Gastroesophageal sphincter (tissue), 4 donors: ENCODE measurements around the gene RAX2. TPM values are rescaled to one million over a fixed set of nuclear protein-coding genes. Genes with fewer than 3 reads are reported as not detected.

Source experiments
- ATAC-seq: fragments of 150-250 bp; one replicate; pipeline ENCODE4 v1.9.1; 2016; ENCODE audit warnings: mild to moderate bottlenecking, moderate library complexity
- H3K27ac ChIP-seq, 4 donors: fragments of 200-600 bp; sonication (generic) in 3 of 4; 1 replicate in 3 of 4; 2 replicates in 1 of 4; pipeline ENCODE4 v1.5.1; 2016 to 2019
- H3K27me3 ChIP-seq: fragments of 200-600 bp; sonication (generic); one replicate; pipeline ENCODE4 v1.5.1; 2019
- H3K36me3 ChIP-seq, 2 donors: fragments of 200-600 bp; sonication (generic); one replicate each; pipeline ENCODE4 v1.5.1; 2019; ENCODE audit warnings: control low read depth in 1 of 2
- H3K4me1 ChIP-seq, 3 donors: fragments of 200-600 bp; sonication (generic); 1 replicate in 2 of 3; 2 replicates in 1 of 3; pipeline ENCODE4 v1.5.1; 2016 to 2019; ENCODE audit warnings: control low read depth in 2 of 3
- H3K4me3 ChIP-seq, 2 donors: fragments of 200-600 bp; sonication (generic); one replicate each; pipeline ENCODE4 v1.5.1; 2019; ENCODE audit warnings: mild to moderate bottlenecking in 1 of 2, moderate library complexity in 1 of 2
- H3K9me3 ChIP-seq, 3 donors: fragments of 200-600 bp; sonication (generic); one replicate each; pipeline ENCODE4 v1.5.1; 2017 to 2019; ENCODE audit warnings: control low read depth in 2 of 3
- EP300 ChIP-seq: sonication (generic); formaldehyde crosslinking; IDR thresholded peaks from one replicate; pipeline ENCODE4 v1.6.1; 2017; ENCODE audit warnings: antibody characterized with exemption, mild to moderate bottlenecking
- POLR2A ChIP-seq, 2 donors: fragments of 450-650 bp; IDR thresholded peaks; one replicate each; pipeline ENCODE4 v1.6.1; 2017; ENCODE audit warnings: antibody characterized with exemption in 2 of 2, mild to moderate bottlenecking in 2 of 2, moderate library complexity in 1 of 2
- POLR2AphosphoS5 ChIP-seq: sonication (generic); formaldehyde crosslinking; IDR thresholded peaks from one replicate; pipeline ENCODE4 v1.6.1; 2017; ENCODE audit warnings: antibody characterized with exemption
- WGBS, 2 donors: methylation state at CpG; one replicate each; pipeline ENCODE4 v1.1.5; 2018; ENCODE audit warnings: low coverage in 1 of 2; 5-methylcytosine and 5-hydroxymethylcytosine counted together
- total RNA-seq, 4 donors: library from RNA; depleted of rRNA; stranded (reverse); fragments of >200 nt; gene quantifications; one replicate each; pipeline ENCODE4 v1.1.0, GENCODE V29; 2016
- TF ChIP-seq, protein P1 (sequence below), 4 experiments: fragments of 200-600 bp in 2 of 4; fragments of 450-650 bp in 2 of 4; sonication (generic) in 1 of 4; IDR thresholded peaks; one replicate each; pipeline ENCODE4 v1.5.1; 2017 to 2019; ENCODE audit warnings: antibody characterized with exemption in 4 of 4, mild to moderate bottlenecking in 2 of 4, moderate library complexity in 2 of 4

RAX2 gene
- total RNA-seq, 4 donors from 2014 or later: not detected

DNA sequence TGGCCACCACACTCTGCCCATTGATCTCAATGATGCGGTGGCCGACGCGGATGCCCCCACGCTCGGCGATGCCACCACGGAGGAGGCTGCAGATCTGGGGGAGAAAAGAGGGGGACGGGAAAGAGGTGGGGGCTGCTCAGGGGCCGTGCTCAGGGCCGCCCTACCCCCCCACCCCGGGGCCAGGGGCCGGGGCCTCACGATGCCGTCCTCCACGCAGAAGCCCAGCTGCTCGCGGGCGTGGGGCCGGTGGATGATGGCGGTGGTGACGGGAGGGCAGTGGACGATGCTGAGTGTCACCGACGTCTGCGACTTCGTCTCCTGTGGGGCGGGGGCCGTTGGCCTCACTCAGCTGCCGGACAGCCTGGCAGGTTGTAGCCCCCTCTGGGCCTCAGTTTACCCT lies 20.8 kb downstream of the RAX2 start:
- Histone ChIP-seq H3K36me3 (peaks cover 0 to 65% of the 10 kb centered on the region in 2 donors), H3K4me3 (no peak overlapping the region), H3K27me3 (peaks cover 21% of the 10 kb centered on the region), H3K9me3 (no peaks in the 10 kb centered on the region), H3K27ac (no peak overlapping the region), H3K4me1 (no peaks in the 10 kb centered on the region)
- no peak for ATAC-seq
- TF ChIP-seq POLR2AphosphoS5: no peak
- WGBS, 2 donors: no CpG with 5 or more reads among the region's 30 CpGs

DNA sequence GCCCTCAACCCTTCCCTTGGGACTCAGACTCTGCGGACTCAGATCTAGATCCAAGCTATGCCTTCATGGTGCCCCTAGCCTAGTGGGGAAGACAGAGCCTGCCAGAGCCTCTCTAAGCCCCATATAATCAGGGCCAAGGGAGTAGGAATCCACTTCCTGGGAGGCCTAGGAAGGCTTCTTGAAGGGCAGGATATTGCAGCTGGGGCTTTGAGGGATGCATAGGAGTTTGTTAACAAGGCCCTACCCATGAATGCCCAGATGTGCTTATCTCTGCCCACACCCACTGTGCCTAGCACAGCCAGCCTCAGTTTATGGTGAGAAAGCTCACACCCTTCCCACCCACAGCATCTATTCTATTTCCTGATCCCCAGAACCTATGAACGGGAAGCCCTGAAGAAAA lies 21.8 kb downstream of the RAX2 start:
- peaks cover 0 to 59% of the 10 kb centered on the region in 2 donors for H3K36me3 ChIP-seq

DNA sequence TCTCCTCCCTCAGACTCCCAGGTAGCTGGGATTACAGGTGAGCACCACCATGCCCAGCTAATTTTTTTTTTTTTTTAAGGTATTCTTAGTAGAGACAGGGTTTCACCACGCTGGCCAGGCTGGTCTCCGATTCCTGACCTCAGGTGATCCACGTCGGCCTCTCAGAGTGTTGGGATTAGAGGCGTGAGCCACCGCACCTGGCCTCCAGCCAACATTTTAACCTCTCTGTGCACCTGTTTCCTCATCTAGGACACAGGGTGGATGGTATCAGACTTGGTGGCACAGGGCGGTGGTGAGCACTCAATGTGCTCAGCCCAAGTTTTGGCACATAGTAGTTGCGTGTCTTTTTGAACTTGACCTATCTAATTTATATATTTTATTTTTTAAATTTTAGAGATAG lies 23.1 kb downstream of the RAX2 start:
- peaks cover 0 to 48% of the 10 kb centered on the region in 2 donors for H3K36me3 ChIP-seq
- no peak overlapping the region for H3K27ac ChIP-seq
- H3K9me3 ChIP-seq: no peaks in the 10 kb centered on the region
- H3K4me3 ChIP-seq: no peak overlapping the region
- peaks cover 28% of the 10 kb centered on the region for H3K27me3 ChIP-seq
- WGBS, 2 donors: 25 to 69% methylated on average over 2 to 4 of the region's 8 CpGs
- TF ChIP-seq POLR2A (IDR thresholded peaks at IDR 0.05): no peak
- no peak for TF ChIP-seq EP300
- no peak for TF ChIP-seq POLR2AphosphoS5
- TF ChIP-seq, protein P1, sequence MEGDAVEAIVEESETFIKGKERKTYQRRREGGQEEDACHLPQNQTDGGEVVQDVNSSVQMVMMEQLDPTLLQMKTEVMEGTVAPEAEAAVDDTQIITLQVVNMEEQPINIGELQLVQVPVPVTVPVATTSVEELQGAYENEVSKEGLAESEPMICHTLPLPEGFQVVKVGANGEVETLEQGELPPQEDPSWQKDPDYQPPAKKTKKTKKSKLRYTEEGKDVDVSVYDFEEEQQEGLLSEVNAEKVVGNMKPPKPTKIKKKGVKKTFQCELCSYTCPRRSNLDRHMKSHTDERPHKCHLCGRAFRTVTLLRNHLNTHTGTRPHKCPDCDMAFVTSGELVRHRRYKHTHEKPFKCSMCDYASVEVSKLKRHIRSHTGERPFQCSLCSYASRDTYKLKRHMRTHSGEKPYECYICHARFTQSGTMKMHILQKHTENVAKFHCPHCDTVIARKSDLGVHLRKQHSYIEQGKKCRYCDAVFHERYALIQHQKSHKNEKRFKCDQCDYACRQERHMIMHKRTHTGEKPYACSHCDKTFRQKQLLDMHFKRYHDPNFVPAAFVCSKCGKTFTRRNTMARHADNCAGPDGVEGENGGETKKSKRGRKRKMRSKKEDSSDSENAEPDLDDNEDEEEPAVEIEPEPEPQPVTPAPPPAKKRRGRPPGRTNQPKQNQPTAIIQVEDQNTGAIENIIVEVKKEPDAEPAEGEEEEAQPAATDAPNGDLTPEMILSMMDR (IDR thresholded peaks at IDR 0.05): no peak
- ATAC-seq: no peak
- H3K4me1 ChIP-seq: no peaks in the 10 kb centered on the region

More for the DNA sequence above, 21.8 kb downstream of the RAX2 start:
- H3K27ac ChIP-seq: no peak overlapping the region
- H3K4me3 ChIP-seq: no peak overlapping the region
- no peaks in the 10 kb centered on the region for H3K9me3 ChIP-seq
- WGBS, 2 donors: 100% methylated on average over 1 of the region's 2 CpGs; no CpG with 5 or more reads in 1 of the 2 donors
- no peak for TF ChIP-seq POLR2AphosphoS5
- TF ChIP-seq EP300: no peak
- TF ChIP-seq POLR2A (IDR thresholded peaks at IDR 0.05): no peak
- TF ChIP-seq, protein P1 (IDR thresholded peaks at IDR 0.05): no peak
- peaks cover 28% of the 10 kb centered on the region for H3K27me3 ChIP-seq
- no peak for ATAC-seq
- H3K4me1 ChIP-seq: no peaks in the 10 kb centered on the region

DNA sequence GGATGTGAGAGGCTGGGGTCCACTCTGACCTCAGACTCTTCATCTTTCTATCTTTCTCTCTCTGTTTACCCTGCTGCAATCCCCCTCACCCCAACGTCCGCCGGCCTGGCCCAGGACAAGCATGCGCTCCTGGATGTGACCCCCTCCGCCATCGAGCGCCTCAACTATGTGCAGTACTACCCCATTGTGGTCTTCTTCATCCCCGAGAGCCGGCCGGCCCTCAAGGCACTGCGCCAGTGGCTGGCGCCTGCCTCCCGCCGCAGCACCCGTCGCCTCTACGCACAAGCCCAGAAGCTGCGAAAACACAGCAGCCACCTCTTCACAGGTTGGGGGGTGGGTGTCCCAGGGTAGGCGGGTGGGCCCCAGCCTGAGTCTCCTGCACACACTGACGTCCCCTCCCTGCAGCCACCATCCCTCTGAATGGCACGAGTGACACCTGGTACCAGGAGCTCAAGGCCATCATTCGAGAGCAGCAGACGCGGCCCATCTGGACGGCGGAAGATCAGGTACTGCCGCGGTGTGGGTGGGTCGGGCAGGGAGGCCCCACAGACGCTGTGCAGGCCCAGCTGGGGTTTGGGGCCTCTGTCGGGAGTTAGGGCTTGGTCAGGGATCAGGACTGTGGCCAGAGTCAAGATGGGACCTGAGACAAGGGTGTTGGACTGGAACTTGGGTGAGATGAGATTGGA lies 25.5 kb downstream of the RAX2 start:
- Histone ChIP-seq H3K9me3 (no peaks in the 10 kb centered on the region), H3K4me3 (no peak overlapping the region), H3K4me1 (no peaks in the 10 kb centered on the region), H3K27ac (no peak overlapping the region), H3K36me3 (peaks cover 0 to 23% of the 10 kb centered on the region in 2 donors), H3K27me3 (peaks cover 28% of the 10 kb centered on the region)
- no peak for ATAC-seq
- TF ChIP-seq POLR2AphosphoS5: no peak
- TF ChIP-seq EP300: no peak
- TF ChIP-seq POLR2A (IDR thresholded peaks at IDR 0.05): no peak
- TF ChIP-seq, protein P1 (IDR thresholded peaks at IDR 0.05): no peak
- 65 to 67% methylated on average over 5 to 8 of the region's 31 CpGs for WGBS, 2 donors

DNA sequence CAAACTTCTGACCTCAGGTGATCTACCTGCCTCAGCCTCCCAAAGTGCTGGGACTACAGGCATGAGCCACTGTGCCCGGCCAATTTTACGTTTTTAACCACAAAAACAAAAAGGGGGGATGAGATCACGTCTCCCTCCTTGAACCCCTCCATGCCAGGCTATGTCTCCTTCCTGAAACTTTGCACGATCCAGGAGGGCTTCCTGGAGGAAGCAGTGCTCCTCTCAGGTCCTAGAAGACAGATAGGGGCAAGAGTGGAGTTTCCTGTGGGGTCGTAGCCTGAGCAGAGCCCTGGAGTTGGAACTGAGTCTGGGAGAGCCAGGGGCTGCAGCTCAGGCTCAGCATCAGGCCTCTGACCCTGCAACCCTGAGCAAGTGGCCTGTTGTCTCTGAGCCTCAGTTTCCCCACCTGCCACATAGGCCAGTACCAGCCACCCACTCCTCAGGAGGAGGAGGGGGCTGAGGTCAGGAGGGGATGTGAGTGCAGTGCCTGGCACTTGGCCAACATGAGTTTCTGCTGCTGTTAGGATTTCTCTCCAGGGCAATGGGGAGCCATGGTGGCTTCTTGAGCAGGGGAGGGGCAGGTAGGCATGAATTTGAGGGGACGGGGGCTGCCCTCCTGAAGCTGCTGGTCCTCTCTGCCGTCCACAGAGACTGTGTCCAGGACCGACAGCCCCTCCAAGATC lies 26.5 kb downstream of the RAX2 start:
- no peak overlapping the region for H3K4me3 ChIP-seq
- peaks cover 0 to 13% of the 10 kb centered on the region in 2 donors for H3K36me3 ChIP-seq
- no peaks in the 10 kb centered on the region for H3K9me3 ChIP-seq
- ATAC-seq: no peak
- WGBS, 2 donors: 67% methylated on average over 5 of the region's 8 CpGs; no CpG with 5 or more reads in 1 of the 2 donors
- H3K27ac ChIP-seq: no peak overlapping the region
- H3K4me1 ChIP-seq: no peaks in the 10 kb centered on the region
- H3K27me3 ChIP-seq: peaks cover 28% of the 10 kb centered on the region
- TF ChIP-seq POLR2A (IDR thresholded peaks at IDR 0.05) (no peak), POLR2AphosphoS5 (no peak), EP300 (no peak)
- TF ChIP-seq, protein P1 (IDR thresholded peaks at IDR 0.05): no peak
